ENCODE results near the gene SCAPER.

DNA sequence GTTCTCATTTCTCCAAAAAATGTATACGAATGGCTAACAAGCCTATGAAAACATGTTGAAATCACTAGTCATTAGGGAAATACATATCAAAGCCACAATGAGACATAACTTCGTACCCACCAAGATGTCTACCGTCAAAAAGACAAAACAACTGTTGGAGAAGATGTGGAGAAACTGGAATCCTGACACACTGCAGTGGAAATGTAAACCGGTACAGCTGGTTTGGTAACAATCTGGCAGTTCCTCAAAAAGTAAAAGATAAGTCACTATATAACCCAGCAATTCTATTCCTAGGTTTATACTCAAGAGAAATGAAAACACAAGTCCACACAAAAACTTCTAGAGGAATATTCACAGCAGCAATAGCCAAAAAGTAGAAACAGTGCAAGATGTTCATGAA, 7.0 kb downstream of the SCAPER start:
- TF ChIP-seq, protein P1, sequence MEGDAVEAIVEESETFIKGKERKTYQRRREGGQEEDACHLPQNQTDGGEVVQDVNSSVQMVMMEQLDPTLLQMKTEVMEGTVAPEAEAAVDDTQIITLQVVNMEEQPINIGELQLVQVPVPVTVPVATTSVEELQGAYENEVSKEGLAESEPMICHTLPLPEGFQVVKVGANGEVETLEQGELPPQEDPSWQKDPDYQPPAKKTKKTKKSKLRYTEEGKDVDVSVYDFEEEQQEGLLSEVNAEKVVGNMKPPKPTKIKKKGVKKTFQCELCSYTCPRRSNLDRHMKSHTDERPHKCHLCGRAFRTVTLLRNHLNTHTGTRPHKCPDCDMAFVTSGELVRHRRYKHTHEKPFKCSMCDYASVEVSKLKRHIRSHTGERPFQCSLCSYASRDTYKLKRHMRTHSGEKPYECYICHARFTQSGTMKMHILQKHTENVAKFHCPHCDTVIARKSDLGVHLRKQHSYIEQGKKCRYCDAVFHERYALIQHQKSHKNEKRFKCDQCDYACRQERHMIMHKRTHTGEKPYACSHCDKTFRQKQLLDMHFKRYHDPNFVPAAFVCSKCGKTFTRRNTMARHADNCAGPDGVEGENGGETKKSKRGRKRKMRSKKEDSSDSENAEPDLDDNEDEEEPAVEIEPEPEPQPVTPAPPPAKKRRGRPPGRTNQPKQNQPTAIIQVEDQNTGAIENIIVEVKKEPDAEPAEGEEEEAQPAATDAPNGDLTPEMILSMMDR (IDR thresholded peaks at IDR 0.05) = no peak
- no peak for TF ChIP-seq POLR2A (IDR thresholded peaks at IDR 0.05)
